ENCODE measurements around the gene TSPAN3.

DNA sequence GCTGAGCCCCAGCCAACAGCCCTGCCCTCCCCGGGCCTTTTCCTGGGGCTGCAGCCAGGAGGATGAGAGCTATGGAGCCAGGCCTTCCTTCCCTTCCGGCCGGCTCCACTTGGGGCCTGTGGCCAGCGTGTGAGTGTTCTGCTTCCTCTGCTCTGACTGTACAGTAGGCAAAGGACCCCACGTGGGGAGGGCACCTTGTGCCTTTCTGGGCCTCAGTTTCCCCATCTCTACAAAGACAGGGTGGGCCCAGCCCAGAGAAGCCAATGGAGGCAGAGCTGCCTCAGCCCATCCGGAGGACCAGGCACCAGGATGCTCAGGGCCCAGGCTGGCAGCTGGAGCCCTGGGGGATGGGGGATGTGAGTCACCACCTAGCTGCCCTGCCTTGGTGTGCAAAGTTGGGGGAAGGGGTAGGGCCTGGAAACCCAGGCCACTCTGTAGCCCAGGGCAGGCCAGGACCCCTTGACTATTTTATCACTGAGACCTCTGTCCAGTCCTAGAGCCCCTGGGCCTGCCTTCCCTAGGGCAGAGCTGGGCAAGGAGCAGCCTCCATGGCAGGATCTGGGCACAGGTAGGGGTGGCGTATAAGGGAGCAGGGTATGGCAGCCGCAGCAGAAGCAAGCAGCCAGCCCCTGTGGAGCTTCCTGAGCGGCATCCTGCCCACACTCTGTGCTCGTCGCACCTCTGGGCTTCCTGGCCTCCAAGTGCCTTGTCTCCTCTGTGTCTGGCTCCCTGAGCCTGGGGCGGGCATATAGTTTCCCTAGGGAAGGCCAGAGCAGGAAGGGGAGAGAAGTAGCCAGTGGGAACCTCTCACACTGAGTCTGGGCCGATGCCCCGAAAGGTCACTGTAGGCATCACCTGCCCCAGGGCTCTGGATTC, 74.1 kb downstream of the TSPAN3 start:
- TF ChIP-seq, protein P1, sequence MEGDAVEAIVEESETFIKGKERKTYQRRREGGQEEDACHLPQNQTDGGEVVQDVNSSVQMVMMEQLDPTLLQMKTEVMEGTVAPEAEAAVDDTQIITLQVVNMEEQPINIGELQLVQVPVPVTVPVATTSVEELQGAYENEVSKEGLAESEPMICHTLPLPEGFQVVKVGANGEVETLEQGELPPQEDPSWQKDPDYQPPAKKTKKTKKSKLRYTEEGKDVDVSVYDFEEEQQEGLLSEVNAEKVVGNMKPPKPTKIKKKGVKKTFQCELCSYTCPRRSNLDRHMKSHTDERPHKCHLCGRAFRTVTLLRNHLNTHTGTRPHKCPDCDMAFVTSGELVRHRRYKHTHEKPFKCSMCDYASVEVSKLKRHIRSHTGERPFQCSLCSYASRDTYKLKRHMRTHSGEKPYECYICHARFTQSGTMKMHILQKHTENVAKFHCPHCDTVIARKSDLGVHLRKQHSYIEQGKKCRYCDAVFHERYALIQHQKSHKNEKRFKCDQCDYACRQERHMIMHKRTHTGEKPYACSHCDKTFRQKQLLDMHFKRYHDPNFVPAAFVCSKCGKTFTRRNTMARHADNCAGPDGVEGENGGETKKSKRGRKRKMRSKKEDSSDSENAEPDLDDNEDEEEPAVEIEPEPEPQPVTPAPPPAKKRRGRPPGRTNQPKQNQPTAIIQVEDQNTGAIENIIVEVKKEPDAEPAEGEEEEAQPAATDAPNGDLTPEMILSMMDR (IDR thresholded peaks at IDR 0.05) = no peak
- TF ChIP-seq EP300 (IDR thresholded peaks at IDR 0.05) (no peak), POLR2A (IDR thresholded peaks at IDR 0.05; ENCODE audit: low read depth) (no peak)

All from esophagus muscularis mucosa (tissue), 4 donors.